Measurements from ENCODE around the gene AQP9.

GRCh38 chr15:58139989-58140522 lies 1.9 kb downstream of the AQP9 start:
- no peak for TF ChIP-seq CTCF (IDR thresholded peaks at IDR 0.05)
- no peak for TF ChIP-seq POLR2A (IDR thresholded peaks at IDR 0.05)
- TF ChIP-seq EP300 (IDR thresholded peaks at IDR 0.05), result peak in 1 of 2 donors; percentile 35

Measured in tibial nerve (tissue), 4 donors.